HG02623 (cell line): ENCODE data around the gene GAL.

ENCODE experiments used
- ATAC-seq: cut with Tn5 transposase; IDR thresholded peaks from one replicate; pipeline ENCODE4 v1.9.1; 2021; ENCODE audit warnings: moderate library complexity; ENCODE audit not compliant: unreplicated experiment

GAL gene

DNA sequence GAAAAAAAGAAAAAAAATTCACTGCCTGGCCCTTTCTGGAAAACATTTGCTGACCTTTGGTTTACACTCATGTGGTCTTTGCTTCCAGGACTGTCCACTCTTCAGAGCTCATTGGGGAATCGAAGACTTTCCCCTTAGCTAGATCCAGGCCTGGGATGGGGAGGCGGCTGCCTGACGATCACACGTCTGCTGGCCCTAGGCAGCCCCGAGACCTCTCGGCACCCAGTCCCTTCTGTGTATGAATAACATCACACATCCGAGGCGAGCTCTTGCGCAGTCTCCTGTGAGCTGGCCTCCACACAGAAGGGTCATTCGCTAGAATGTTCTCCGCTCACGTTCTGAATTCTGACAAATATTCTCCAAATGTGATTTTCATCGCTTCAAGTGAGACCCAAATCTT is 25.7 kb upstream of the GAL start:
- ATAC-seq, result no peak

DNA sequence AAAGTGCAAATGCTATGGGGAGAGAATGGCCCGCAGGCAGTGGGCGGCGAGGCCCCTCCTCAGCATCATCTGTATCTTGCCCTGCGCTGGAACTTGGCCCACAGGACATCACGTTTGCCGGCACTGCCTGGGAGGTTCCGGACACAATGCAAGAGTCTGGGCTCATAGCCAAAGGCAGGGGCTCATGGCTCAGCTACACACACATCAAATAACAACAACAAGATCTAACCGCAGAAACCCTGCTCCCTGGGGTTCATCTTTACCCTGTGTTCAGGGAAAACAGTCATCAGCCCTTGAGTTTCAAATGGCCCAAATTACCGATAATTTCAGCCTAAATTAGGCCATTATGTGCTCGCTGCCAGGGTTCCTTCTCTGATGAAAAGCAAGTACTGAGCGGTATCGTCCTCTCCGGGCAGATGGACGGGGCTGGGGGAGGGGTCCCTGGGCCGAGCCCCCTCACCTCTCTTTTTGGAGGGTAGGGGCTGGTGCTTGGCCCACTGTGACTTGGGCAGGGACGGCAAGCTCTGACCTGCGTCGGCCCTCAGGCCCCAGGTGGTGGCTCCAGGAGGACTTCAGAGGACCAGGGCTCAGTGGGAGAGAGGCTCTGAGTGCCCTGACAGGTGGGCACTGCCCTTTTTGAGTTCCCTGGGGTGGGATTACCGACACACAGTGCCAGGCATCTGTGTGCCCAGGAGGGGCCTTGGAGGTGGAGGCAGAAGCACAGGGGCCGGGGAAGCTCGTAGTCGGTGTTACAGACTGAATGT is 25.0 kb upstream of the GAL start:
- ATAC-seq, result no peak

DNA sequence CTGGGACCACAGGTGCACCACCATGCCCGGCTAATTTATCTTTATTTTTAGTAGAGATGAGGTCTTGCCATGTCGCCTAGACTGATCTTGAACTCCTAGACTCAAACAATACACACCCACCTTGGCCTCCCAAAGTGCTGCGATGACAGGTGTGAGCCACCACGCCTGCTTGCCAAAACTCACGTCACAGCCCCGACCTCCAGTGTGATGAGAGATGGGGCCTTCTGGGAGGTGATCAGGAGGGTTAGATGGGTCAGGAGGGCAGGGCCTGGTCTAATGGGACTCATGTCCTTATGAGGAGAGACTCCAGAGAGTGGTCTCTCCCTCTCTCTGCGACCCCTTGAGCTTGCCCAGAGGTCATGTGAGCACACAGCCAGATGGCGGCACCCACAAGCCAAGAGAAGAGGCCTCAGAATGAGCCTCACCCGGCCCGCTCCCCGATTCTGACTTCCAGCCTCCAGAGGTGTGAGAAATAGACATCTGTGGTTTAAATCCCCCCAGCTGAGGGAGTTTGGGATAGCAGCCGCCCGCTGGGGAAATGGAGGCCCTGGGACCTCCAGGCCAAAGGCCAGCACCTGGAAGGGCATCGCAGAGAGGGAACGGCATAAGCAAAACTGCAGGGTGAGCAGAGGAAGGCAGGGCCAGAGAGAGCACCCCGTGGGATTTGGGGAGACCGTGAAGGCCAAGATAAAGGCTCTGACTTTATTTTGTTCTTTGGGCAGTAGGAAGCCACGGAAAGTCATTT is 24.1 kb upstream of the GAL start:
- ATAC-seq, result no peak

DNA sequence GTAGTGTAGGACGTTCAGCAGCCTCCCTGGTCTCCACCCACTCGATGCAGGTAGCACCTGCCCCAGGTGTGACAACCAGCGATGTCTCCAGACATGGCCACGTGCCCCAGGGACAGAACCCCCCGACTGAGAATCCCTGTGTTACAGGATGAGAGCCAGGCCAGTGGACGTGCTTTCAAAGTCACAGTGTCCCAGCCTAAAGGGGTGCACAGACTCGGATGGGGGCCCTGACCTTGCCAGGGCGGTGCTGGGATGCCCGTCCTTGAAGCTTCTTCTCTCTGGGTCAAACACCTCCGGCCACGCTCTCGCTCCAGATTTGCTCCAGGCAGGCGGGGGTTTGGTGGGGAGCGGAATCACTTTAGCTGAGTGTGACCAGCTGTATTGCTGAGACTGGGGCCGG is 23.3 kb upstream of the GAL start:
- ATAC-seq, result no peak

DNA sequence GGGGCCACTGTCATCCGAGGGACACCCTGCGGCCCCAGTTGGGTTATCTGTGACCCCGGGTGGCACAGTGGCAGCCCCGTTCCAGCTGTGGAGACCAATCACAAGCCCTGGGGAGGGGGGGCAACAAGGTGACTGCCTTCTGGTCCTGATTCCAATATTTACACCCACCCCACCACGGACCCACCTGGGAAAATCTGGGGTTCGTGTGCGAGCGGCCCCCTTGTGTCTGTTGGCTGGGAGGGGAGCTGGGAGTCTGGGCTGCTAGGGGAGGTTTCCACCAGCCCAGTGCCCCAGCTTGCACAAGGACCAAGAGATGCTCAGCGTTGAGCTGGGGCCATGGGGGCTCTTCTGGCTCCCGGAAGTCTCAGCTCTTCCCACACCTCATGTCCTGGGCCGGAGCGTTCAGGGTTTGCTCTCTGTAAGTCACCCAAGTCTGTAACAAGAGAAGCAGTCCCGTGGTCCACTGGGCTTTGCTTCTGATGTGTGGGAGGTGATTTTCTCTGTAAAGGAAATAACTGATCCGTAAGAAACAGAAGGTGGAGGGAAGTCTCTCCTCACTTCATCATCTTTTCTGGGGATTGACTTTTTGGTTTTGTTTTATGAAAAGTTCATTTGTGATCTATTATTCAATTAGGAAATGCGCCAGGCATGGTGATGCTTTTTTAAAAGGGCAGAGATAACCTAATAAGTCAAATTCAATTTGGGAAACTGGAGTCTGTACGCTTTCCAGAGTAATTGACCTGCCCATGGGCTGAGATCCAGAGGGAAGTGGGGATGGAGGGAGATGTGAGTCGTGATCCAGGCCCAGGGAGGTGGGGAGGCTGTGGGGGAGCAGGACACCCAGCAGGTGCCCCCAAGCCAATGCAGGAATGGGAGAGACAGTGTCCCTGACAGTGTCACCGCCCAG is 22.4 kb upstream of the GAL start:
- ATAC-seq, result no peak

DNA sequence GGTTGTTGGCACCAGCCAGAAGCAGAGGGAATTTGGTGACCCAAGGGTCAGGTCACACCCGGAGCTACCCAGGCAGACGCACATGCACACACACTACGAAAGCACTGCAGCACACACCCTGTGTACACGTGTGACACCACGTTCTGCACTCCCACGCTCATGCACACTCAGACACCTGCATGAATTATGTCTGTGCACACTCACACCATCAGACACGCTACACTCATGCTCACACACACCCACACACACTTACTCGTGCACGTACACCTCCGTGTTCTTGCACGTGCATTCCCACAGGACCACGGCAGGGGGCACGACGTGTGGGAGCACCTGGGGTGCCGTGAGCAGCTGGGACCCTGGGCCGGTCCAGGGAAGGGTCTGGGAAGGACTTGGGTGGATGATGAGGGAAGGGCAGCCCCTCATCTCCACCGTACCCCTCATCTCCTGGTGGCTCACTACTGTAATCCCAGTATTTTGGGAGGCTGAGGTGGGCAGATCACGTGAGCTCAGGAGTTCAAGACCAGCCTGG is 20.8 kb upstream of the GAL start:
- no peak for ATAC-seq

DNA sequence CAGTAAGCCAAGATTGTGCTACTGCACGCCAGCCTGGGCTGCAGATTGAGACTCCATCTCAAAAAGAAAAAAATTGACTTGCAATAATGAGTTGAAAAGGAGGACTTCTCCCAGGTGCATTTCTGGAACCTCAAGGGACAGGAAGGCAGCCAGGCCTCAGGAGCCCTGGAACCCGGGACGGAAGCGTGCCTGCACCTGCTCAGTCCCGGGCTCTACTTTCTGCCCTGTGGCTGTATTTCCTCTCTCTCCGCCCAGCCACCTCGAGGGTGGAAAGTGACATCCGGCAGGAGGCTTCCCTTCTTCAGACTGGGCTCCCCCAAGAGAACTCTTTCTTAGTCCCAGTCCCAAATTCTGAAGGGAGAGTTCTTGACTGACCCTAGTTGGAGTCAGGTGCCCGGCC is 20.2 kb upstream of the GAL start:
- ATAC-seq, result no peak

DNA sequence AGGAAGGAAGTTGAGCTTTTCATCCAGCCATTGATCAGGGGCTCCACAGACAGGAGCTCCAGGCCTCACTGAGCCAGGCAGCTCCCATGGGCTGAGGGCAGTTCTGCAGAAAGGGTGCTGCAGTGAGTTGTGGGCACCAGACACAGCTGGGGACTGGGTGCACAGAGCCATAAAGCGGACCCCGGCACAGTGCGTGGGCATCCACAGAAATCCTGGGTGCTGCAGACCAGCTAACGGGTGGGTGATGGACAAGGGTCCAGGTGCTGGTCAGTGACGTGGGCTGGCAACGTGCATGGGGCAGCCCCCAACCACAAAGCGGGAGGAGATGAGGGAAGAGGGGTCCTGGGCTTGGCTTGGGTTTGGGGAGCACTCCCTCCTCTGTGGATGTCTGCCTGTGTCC is 19.4 kb upstream of the GAL start:
- no peak for ATAC-seq

DNA sequence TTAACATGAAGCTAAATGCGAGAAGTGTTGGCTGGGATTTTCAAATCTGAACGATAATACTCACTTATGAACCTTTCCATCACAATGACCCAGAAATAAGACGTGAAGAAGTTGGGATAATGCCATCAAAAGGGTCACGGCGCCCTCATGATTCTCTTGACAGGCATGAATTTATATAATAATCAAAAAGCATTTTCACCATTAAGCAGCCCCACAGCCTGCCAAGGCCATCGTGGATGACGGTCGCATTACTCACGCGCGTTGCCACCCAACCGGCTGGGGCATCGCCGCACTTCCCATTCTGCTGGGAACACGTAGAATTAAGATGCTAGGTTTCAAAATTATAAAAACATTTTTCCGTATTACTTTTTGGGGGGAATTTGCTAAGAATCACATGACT is 18.9 kb upstream of the GAL start:
- ATAC-seq, result no peak

DNA sequence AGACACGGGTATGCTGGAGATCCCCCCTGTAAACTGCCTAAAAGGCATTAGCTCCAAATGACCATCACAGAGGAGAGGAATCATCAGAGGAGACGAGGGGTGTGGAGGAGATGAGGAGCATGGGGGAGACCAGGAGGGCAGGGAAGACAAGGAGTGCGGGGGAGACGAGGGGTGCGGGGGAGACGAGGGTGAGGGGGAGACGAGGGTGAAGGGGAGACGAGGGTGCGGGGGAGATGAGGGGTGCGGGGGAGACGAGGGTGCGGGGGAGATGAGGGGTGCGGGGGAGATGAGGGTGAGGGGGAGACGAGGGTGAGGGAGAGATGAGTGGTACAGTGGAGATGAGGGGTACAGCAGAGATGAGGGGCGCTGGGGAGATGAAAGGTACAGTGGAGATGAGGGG is 17.5 kb upstream of the GAL start:
- ATAC-seq, result no peak

DNA sequence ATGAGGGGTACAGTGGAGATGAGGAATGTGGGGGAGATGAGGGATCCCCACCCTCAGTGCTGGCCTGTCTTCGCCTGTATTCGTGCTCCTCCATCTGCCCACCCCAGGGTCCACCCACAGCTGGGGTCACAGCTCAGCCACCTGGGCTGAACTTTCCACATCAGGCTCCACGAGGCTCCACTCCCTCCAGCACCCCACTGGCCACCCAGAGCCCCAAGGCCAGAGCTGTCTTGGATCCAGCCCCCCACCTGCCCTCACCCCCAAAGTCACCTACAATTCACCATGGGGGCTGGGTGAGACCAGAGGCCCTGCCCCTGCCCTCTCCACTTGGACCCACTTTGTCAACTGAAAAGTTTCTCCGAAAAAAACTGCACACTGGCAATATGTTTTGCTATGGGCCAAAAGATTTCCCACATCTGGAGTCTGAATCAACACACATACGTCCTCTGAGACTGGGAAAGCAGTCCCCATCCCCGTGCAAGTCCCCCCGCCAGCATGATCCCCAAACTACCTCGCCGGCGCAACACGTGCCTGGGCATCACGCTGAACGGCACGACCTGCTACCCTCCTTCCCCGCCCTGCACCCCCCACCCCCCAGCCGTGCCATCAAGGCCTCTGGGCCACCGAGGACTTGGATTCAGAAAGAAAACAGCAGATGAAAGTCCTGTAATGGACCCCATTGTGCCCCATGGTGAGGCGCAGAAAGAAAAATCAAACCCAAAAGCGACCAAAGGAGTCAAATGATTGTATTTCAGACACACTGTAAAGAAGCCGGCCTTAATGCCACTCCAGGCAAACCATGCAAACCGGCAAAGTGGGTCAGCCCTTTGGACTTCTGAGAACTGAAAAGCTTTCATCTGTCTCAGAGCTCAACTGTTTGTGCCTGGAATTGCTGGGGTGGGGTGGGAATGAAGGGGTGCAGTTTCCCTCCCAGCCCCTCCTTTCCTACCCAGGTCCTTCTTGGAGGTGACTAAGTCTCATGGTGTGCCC is 16.5 kb upstream of the GAL start:
- ATAC-seq, result no peak

DNA sequence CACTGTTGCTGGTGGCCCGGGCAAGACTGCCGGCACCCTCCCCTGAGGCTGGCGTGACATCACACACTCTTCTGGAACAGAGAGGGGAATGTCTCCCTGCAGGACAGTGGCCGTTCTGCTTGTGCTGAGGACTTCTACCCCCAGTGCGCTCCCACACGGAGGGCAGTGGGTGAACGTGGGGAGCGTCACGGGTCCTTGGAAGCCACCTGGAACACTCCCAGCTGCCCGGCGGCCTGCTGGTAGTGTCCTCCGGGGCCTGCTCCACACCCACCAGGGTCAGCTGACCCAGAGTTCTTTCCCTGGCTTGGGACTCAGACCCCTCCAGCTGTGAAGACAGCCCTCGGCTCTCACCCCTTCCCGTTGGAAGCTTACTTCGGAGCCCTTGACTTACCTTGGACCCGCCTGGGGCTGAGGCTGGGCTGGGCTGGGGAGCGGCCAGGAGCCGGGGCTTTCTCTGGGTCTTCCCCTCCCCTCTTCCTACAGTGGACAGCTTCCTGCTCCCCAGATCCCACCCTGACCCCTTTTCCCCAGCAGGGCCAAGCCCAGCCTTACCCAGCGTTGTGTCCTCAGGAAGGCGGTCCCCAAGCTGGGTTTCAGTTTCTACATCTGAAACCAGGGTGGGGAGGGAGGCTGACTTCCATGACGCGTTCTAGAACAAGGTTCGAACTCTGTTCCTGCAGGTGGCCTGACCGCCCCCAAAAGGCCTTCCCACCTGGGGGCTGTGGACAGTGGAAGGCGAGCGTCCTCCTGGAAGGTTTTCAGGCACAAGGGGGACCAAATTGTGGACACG is 14.8 kb upstream of the GAL start:
- ATAC-seq, result no peak

DNA sequence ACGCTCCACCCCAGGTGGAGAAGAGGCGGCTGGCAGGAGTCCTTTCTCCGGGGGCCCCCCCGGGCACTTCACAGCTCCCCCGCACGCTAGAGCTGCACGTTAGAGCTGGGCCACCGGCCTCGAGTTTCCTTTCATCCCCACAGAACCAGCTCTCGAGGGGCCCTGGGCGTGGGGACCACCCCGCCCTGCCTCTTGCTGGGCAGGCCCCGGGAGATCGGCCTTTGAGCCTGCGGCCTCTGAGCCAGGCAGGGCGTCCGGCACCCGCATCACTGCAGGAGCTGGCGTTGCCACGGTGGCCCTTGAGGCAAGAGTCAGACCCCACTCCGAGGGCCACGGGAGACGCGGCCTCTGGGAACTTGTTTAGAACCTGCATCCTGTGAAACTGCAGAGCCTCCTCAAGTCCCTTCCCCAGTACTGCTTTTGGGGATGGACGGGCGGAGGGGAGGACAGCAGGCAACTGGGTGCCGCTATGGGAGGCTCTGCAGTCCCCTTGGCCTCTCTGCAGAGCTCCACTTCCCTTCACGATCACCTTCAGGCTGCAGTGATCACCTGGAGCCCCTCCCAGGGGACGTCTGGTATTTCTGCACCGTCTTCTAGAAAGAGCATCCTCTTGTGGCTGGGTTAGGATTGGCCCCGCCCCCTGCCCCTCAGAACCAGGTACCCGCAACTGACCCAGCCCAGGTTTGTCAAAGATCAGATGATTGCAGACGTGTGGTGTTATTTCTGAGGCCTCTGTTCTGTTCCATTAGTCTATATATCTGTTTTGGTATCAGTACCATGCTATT is 13.9 kb upstream of the GAL start:
- ATAC-seq, result no peak

DNA sequence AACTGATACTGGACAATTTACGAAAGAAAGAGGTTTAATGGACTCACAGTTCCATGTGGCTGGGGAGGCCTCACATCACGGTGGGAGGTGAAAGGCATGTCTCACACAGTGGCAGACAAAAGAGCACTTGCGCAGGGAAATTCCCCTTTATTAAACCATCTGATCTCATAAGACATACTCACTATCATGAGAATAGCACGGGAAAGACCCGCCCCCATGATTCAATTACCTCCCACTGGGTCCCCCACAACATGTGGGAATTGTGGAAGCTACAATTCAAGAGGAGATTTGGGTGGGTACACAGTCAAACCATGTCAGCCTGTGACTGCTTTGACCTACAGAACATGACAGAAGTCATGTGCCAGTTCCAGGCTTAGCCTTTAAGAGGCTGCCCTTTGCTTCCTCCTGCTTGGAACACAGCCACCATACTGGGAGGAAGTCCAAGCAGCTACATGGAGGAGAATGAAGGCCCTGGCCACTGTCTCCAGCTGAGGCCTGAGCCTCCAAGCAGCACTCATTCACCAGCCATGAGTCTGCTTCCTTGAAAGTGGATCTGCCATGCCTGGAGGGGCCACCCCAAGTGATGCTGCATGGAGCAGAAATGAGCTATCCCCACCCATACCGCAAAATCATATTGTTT is 10.9 kb upstream of the GAL start:
- ATAC-seq, result no peak

DNA sequence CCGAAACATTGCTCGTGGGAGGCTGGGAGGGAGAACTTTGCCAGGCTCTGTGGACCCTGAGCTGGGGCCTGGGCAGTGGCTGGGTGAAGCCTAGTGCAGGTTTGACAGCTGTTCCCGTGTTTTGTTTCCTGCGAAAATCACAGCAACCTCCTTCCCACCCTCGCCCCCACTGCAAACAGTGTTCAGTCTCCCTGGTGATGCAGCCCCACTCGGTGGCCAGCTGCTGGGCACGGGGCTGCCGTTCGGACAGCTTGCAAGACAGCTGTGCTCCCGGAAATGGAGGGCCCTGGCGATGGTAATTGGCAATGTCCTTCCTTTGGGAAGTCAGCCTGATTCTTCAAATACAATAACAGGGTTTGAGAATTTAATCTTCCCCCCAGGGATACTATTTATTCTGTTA is 10.4 kb upstream of the GAL start:
- ATAC-seq, result no peak

DNA sequence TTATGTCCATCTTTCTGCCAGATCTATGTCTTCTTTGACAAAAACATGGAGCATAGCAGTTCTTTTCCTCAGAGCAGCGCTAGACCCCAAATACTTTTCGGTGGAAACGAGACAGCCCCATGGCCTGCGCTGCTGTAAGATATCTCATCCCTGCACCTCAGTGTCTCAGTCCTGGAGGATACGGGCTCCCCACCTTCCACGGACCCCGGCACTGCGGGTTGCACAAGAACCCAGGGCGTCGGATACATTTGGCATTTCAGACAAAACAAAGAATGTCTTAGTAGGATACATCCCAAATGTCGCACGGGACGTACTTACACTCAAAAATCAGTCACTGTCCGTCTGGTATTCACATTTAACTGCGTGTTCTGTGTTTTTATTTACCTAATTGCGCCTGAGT is 9.9 kb upstream of the GAL start:
- no peak for ATAC-seq

DNA sequence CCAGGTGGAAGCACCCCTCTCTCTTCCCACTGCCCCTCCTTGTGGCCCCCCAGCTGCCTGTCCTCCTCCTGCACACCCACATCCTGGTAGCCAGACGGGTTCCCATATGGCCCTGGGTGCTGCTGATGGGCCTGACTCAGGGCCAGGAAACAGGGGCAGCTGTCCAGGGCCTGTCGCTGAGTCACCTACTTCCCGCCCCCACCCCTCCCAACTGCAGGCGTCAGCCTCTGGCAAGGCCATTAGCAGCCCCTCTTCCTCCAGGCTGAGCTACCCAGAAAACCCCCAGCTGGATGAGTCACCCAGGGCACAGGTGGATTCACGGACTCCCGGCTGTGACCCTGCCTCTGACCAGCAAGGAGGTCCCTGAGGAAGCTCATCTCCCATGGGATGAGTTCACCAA is 6.9 kb upstream of the GAL start:
- ATAC-seq, result no peak

DNA sequence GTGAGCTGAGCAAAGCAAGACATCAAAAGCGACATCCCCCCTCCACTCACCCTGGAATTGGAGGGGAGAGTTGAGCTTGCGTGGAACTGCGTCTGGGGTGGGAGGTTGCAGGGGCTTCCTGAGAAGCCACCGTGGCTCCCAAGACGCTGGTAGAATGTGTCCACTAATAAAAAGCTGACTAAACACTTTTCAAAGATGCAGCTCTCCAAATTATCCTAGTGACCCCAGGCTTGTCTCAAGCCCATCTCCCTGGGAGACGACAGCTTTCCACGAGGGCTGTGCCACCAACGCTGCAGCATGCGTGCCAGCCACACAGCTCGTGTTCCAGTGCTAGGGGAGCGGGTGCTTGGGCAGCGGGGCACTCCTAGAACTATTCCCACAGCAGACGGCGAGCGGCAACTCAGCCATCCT is 6.3 kb upstream of the GAL start:
- ATAC-seq, result no peak
